ENCODE results near the gene MRPS14.

MRPS14 gene

DNA sequence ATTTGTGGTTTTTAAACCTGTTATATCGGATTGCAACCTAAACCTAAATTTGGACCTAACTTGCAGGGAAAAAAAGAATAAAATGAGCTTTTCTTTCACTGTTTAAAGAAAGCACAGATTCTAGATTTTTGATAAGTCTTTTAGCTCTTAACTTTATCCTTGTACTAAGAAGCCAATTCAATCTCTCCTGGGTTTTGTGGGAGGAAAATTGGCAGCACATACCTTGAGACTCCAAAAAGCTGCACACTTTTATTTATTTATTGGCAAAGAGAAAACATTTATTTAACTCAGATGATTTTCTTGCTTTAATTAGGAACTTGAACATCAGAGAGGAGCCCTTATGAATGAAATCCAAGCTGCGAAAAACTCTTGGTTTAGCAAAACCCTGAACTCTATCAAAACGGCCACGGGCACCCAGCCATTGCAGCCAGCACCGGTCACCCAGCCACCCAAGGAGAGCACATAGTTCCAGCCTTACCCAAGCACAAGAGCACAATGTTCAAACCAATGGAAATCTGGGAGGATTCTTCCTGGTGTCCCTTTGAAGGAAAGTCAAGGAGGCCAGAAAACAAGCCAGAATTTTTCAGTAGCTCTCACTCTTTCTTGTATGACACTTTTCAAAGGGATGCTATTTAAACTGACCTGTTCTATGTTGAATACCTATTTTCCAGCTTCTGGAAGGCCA lies 33.5 kb downstream of the MRPS14 start:
- H3K18ac ChIP-seq (ENCODE audit: low read length), result no peak overlapping the region
- no peak overlapping the region for H2BK5ac ChIP-seq (ENCODE audit: low read length)
- no peak overlapping the region for H2BK120ac ChIP-seq (ENCODE audit: low read depth, low read length)
- no peaks in the 10 kb centered on the region for H3K9me3 ChIP-seq (replicated peaks in 1 of 2; ENCODE audit: control insufficient read depth in 2 of 2, insufficient read depth in 1 of 2, low read depth in 1 of 2, low read length in 2 of 2)
- no peak overlapping the region for H2BK15ac ChIP-seq (ENCODE audit: low read length)
- H3K27ac ChIP-seq (replicated peaks; ENCODE audit: low read length), result no peak overlapping the region
- peaks cover 0 to 1% of the 10 kb centered on the region in 2 donors for H3K4me1 ChIP-seq (ENCODE audit: control insufficient read depth in 2 of 2, insufficient read depth in 1 of 2, low read depth in 1 of 2, low read length in 2 of 2)
- WGBS, 2 donors (ENCODE audit: extremely low coverage in 2 of 2, insufficient read length in 2 of 2, insufficient replicate concordance in 1 of 2), result no CpG with 5 or more reads among the region's 5 CpGs
- H4K8ac ChIP-seq (ENCODE audit: low read depth, low read length), result no peak overlapping the region
- no peak for DNase-seq (ENCODE audit: low spot score)
- no peak overlapping the region for H2BK12ac ChIP-seq (ENCODE audit: low read length)
- H3K4me2 ChIP-seq (ENCODE audit: insufficient read depth, low read length, poor library complexity, severe bottlenecking), result no peak overlapping the region
- no peaks in the 10 kb centered on the region for H3K27me3 ChIP-seq (ENCODE audit: control insufficient read depth in 3 of 3, insufficient read depth in 3 of 3, low read depth in 1 of 3, low read length in 3 of 3)
- no peak overlapping the region for H2AFZ ChIP-seq (ENCODE audit: low read length)
- no peak overlapping the region for H3K4ac ChIP-seq (ENCODE audit: low read length)
- H2AK5ac ChIP-seq (ENCODE audit: low read depth, low read length), result no peak overlapping the region
- no peak overlapping the region for H3K14ac ChIP-seq (ENCODE audit: low read length)
- H3K4me3 ChIP-seq (ENCODE audit: low read length in 2 of 2), result no peak overlapping the region
- no peak overlapping the region for H3K23ac ChIP-seq (ENCODE audit: low read depth, low read length, poor library complexity)
- no peaks in the 10 kb centered on the region for H3K79me1 ChIP-seq (ENCODE audit: low read depth, low read length)
- no peaks in the 10 kb centered on the region for H3K36me3 ChIP-seq (replicated peaks in 1 of 2; ENCODE audit: control insufficient read depth in 2 of 2, insufficient read depth in 2 of 2, low read length in 2 of 2)
- H4K91ac ChIP-seq (ENCODE audit: low read depth, low read length, poor library complexity), result no peak overlapping the region
- H3K9ac ChIP-seq (ENCODE audit: low read depth, low read length, poor library complexity), result no peak overlapping the region

DNA sequence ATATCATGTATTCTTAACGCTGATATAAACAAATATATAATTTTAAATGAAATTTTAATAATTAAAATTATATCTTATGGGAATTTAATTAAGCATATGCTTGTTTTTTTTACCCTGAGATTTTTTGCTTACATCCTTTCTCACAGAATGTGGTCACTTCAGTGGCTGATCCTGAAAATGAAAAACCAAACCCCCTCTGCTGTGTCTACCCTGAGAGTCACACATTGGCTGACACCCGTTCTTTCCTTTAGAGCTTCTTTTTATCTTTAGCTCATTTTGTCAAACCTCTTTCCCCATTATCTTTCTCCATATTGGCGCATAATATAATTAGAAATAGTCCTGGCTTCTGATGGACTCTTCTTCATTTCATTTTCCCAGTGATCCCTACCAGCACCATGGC lies 34.2 kb downstream of the MRPS14 start:
- WGBS, 2 donors (ENCODE audit: extremely low coverage in 2 of 2, insufficient read length in 2 of 2, insufficient replicate concordance in 1 of 2), result no CpG with 5 or more reads among the region's 3 CpGs
- Histone ChIP-seq H3K4me1 (ENCODE audit: control insufficient read depth in 2 of 2, insufficient read depth in 1 of 2, low read depth in 1 of 2, low read length in 2 of 2) (peaks cover 0 to 1% of the 10 kb centered on the region in 2 donors), H2AFZ (ENCODE audit: low read length) (no peak overlapping the region), H4K91ac (ENCODE audit: low read depth, low read length, poor library complexity) (no peak overlapping the region), H3K79me1 (ENCODE audit: low read depth, low read length) (no peaks in the 10 kb centered on the region), H3K23ac (ENCODE audit: low read depth, low read length, poor library complexity) (no peak overlapping the region), H3K4me2 (ENCODE audit: insufficient read depth, low read length, poor library complexity, severe bottlenecking) (no peak overlapping the region), H2BK120ac (ENCODE audit: low read depth, low read length) (no peak overlapping the region), H2BK15ac (ENCODE audit: low read length) (no peak overlapping the region), H3K9me3 (replicated peaks in 1 of 2; ENCODE audit: control insufficient read depth in 2 of 2, insufficient read depth in 1 of 2, low read depth in 1 of 2, low read length in 2 of 2) (no peaks in the 10 kb centered on the region), H3K27ac (replicated peaks; ENCODE audit: low read length) (no peak overlapping the region), H4K8ac (ENCODE audit: low read depth, low read length) (no peak overlapping the region), H3K18ac (ENCODE audit: low read length) (no peak overlapping the region), H3K9ac (ENCODE audit: low read depth, low read length, poor library complexity) (no peak overlapping the region), H3K36me3 (replicated peaks in 1 of 2; ENCODE audit: control insufficient read depth in 2 of 2, insufficient read depth in 2 of 2, low read length in 2 of 2) (no peaks in the 10 kb centered on the region), H3K14ac (ENCODE audit: low read length) (no peak overlapping the region), H2AK5ac (ENCODE audit: low read depth, low read length) (no peak overlapping the region), H2BK5ac (ENCODE audit: low read length) (no peak overlapping the region), H3K4ac (ENCODE audit: low read length) (no peak overlapping the region), H3K27me3 (ENCODE audit: control insufficient read depth in 3 of 3, insufficient read depth in 3 of 3, low read depth in 1 of 3, low read length in 3 of 3) (no peaks in the 10 kb centered on the region), H2BK12ac (ENCODE audit: low read length) (no peak overlapping the region), H3K4me3 (ENCODE audit: low read length in 2 of 2) (no peak overlapping the region)
- no peak for DNase-seq (ENCODE audit: low spot score)

DNA sequence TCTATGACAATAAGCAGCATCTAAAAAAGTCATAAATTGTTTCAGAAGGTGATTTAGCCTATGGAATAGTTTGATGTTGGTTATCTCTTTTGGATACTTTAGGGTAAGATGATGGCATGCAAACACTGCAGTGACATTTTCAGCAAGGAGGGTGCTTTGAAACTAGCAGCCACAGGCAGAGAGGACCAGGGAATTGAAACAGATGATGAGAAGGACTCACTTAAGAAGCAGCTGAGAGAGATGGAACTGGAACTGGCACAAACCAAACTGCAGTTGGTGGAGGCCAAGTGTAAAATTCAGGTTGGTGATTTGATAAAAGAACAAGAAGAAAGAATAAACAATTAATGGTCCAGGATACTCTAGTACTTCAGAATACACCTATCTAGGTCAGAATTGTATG lies 34.7 kb downstream of the MRPS14 start:
- Histone ChIP-seq H3K4me3 (ENCODE audit: low read length in 2 of 2) (no peak overlapping the region), H3K18ac (ENCODE audit: low read length) (no peak overlapping the region), H3K79me1 (ENCODE audit: low read depth, low read length) (no peaks in the 10 kb centered on the region), H3K4ac (ENCODE audit: low read length) (no peak overlapping the region), H2AFZ (ENCODE audit: low read length) (no peak overlapping the region), H2BK120ac (ENCODE audit: low read depth, low read length) (no peak overlapping the region), H3K14ac (ENCODE audit: low read length) (no peak overlapping the region), H4K91ac (ENCODE audit: low read depth, low read length, poor library complexity) (no peak overlapping the region), H3K27ac (replicated peaks; ENCODE audit: low read length) (no peak overlapping the region), H3K36me3 (replicated peaks in 1 of 2; ENCODE audit: control insufficient read depth in 2 of 2, insufficient read depth in 2 of 2, low read length in 2 of 2) (no peaks in the 10 kb centered on the region), H2BK5ac (ENCODE audit: low read length) (no peak overlapping the region), H3K23ac (ENCODE audit: low read depth, low read length, poor library complexity) (no peak overlapping the region), H3K27me3 (ENCODE audit: control insufficient read depth in 3 of 3, insufficient read depth in 3 of 3, low read depth in 1 of 3, low read length in 3 of 3) (no peaks in the 10 kb centered on the region), H3K9ac (ENCODE audit: low read depth, low read length, poor library complexity) (no peak overlapping the region), H2AK5ac (ENCODE audit: low read depth, low read length) (no peak overlapping the region), H2BK12ac (ENCODE audit: low read length) (no peak overlapping the region), H3K9me3 (replicated peaks in 1 of 2; ENCODE audit: control insufficient read depth in 2 of 2, insufficient read depth in 1 of 2, low read depth in 1 of 2, low read length in 2 of 2) (no peaks in the 10 kb centered on the region), H2BK15ac (ENCODE audit: low read length) (no peak overlapping the region), H3K4me2 (ENCODE audit: insufficient read depth, low read length, poor library complexity, severe bottlenecking) (no peak overlapping the region), H3K4me1 (ENCODE audit: control insufficient read depth in 2 of 2, insufficient read depth in 1 of 2, low read depth in 1 of 2, low read length in 2 of 2) (peaks cover 0 to 1% of the 10 kb centered on the region in 2 donors), H4K8ac (ENCODE audit: low read depth, low read length) (no peak overlapping the region)
- DNase-seq (ENCODE audit: low spot score), result no peak

DNA sequence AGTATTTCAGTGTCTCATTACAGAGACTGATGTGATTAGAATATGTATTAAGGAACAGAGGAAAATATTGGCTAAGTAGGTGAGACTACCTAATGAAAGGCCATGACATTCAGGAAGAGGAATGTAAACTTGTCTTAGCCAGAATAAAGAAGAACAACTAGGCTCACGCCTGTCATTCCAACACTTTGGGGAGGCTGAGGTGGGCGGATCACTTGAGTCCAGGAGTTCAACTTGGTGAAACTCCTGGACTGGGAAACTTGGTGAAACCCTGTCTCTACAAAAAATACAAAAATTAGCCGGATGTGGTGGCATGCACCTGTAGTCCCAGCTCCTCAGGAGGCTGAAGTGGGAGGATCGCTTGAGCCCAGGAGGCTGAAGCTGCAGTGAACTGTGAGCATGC lies 38.3 kb downstream of the MRPS14 start:
- H3K27me3 ChIP-seq (ENCODE audit: control insufficient read depth in 3 of 3, insufficient read depth in 3 of 3, low read depth in 1 of 3, low read length in 3 of 3), result no peaks in the 10 kb centered on the region
- no peak overlapping the region for H3K14ac ChIP-seq (ENCODE audit: low read length)
- no peaks in the 10 kb centered on the region for H3K9me3 ChIP-seq (replicated peaks in 1 of 2; ENCODE audit: control insufficient read depth in 2 of 2, insufficient read depth in 1 of 2, low read depth in 1 of 2, low read length in 2 of 2)
- DNase-seq (ENCODE audit: low spot score), result no peak
- H3K23ac ChIP-seq (ENCODE audit: low read depth, low read length, poor library complexity), result no peak overlapping the region
- H2BK15ac ChIP-seq (ENCODE audit: low read length), result no peak overlapping the region
- H3K27ac ChIP-seq (replicated peaks; ENCODE audit: low read length), result no peak overlapping the region
- WGBS, 2 donors (ENCODE audit: extremely low coverage in 2 of 2, insufficient read length in 2 of 2, insufficient replicate concordance in 1 of 2), result no CpG with 5 or more reads among the region's 4 CpGs
- no peak overlapping the region for H4K8ac ChIP-seq (ENCODE audit: low read depth, low read length)
- H2AK5ac ChIP-seq (ENCODE audit: low read depth, low read length), result no peak overlapping the region
- H3K9ac ChIP-seq (ENCODE audit: low read depth, low read length, poor library complexity), result no peak overlapping the region
- H3K36me3 ChIP-seq (replicated peaks in 1 of 2; ENCODE audit: control insufficient read depth in 2 of 2, insufficient read depth in 2 of 2, low read length in 2 of 2), result no peaks in the 10 kb centered on the region
- no peak overlapping the region for H3K4ac ChIP-seq (ENCODE audit: low read length)
- H2BK120ac ChIP-seq (ENCODE audit: low read depth, low read length), result no peak overlapping the region
- no peak overlapping the region for H3K18ac ChIP-seq (ENCODE audit: low read length)
- peaks cover 0 to 1% of the 10 kb centered on the region in 2 donors for H3K4me1 ChIP-seq (ENCODE audit: control insufficient read depth in 2 of 2, insufficient read depth in 1 of 2, low read depth in 1 of 2, low read length in 2 of 2)
- no peak overlapping the region for H4K91ac ChIP-seq (ENCODE audit: low read depth, low read length, poor library complexity)
- H3K4me2 ChIP-seq (ENCODE audit: insufficient read depth, low read length, poor library complexity, severe bottlenecking), result no peak overlapping the region
- no peak overlapping the region for H2BK12ac ChIP-seq (ENCODE audit: low read length)
- no peak overlapping the region for H2AFZ ChIP-seq (ENCODE audit: low read length)
- no peak overlapping the region for H2BK5ac ChIP-seq (ENCODE audit: low read length)
- H3K79me1 ChIP-seq (ENCODE audit: low read depth, low read length), result no peaks in the 10 kb centered on the region
- H3K4me3 ChIP-seq (ENCODE audit: low read length in 2 of 2), result no peak overlapping the region
